IMR-90 (cell line): ENCODE measurements around the gene RIT1.

ENCODE experiments used
- MAFK ChIP-seq: IDR thresholded peaks from 2 replicates; pipeline ENCODE4 v1.6.1; 2012; ENCODE audit warnings: low read depth, low read length, improper control_type of control experiment
- POLR2A ChIP-seq: IDR thresholded peaks from 2 replicates; pipeline ENCODE4 v1.6.1; 2012; ENCODE audit warnings: mild to moderate bottlenecking, low read depth, low read length
- RAD21 ChIP-seq: IDR thresholded peaks from 2 replicates; pipeline ENCODE4 v1.6.1; 2012; ENCODE audit warnings: low read length, improper control_type of control experiment
- SMC3 ChIP-seq: fragments of 150-350 bp; IDR thresholded peaks from 2 replicates; pipeline ENCODE4 v1.6.1; 2016; ENCODE audit warnings: low read depth, mild to moderate bottlenecking, antibody characterized with exemption, low read length, moderate library complexity
- TF ChIP-seq, protein P1 (sequence below): conservative IDR thresholded peaks from 2 replicates; pipeline ENCODE4 v1.5.1; 2012; ENCODE audit warnings: mild to moderate bottlenecking, low read depth, low read length, improper control_type of control experiment

DNA sequence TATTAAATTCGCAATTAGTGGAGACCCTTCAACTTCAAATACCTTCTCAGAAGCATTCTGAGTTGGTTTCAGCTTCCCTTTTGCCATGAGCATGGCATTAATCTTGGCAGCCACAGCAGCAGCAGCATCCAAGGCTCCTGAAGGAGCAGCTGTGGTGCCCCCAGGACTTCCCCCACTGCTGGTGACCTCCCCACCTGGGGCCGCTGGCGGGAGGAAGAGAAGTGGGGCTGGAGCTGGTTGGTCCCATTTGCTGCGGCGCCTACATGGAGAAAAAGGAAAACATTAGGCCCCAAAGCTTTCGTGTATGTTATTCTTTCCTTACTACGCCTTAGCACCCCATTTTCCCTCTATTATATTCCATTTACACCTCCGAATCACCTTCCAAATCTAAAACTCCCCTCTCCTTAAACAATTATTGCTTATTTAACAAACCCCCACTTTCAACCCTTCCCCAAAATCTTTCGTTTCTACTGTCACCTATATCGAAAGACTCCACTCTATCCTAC lies 22.5 kb upstream of the RIT1 start:
- TF ChIP-seq RAD21: no peak
- TF ChIP-seq, protein P1, sequence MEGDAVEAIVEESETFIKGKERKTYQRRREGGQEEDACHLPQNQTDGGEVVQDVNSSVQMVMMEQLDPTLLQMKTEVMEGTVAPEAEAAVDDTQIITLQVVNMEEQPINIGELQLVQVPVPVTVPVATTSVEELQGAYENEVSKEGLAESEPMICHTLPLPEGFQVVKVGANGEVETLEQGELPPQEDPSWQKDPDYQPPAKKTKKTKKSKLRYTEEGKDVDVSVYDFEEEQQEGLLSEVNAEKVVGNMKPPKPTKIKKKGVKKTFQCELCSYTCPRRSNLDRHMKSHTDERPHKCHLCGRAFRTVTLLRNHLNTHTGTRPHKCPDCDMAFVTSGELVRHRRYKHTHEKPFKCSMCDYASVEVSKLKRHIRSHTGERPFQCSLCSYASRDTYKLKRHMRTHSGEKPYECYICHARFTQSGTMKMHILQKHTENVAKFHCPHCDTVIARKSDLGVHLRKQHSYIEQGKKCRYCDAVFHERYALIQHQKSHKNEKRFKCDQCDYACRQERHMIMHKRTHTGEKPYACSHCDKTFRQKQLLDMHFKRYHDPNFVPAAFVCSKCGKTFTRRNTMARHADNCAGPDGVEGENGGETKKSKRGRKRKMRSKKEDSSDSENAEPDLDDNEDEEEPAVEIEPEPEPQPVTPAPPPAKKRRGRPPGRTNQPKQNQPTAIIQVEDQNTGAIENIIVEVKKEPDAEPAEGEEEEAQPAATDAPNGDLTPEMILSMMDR: no peak
- TF ChIP-seq POLR2A: no peak
- TF ChIP-seq SMC3: no peak
- TF ChIP-seq MAFK: no peak
